Tibial nerve (tissue), 4 donors: ENCODE measurements around the gene KCNQ4.

Source experiments
- CTCF ChIP-seq, 5 experiments: fragments of 200-600 bp in 3 of 5; fragments of 450-650 bp in 2 of 5; sonication (generic) in 3 of 5; IDR thresholded peaks; one replicate each; pipeline ENCODE4 v1.5.1; 2016 to 2019; ENCODE audit warnings: antibody characterized with exemption in 5 of 5, mild to moderate bottlenecking in 3 of 5, moderate library complexity in 2 of 5
- EP300 ChIP-seq, 2 donors: sonication (generic); formaldehyde crosslinking; IDR thresholded peaks; one replicate each; pipeline ENCODE4 v1.6.1; 2017; ENCODE audit warnings: antibody characterized with exemption in 2 of 2, mild to moderate bottlenecking in 1 of 2
- POLR2A ChIP-seq, 2 donors: fragments of 450-650 bp; IDR thresholded peaks; one replicate each; pipeline ENCODE4 v1.6.1; 2017; ENCODE audit warnings: antibody characterized with exemption in 2 of 2, mild to moderate bottlenecking in 2 of 2, moderate library complexity in 2 of 2

GRCh38 chr1:40736085-40736531, 47.5 kb upstream of the KCNQ4 start:
- TF ChIP-seq CTCF (IDR thresholded peaks at IDR 0.05) (no peak), POLR2A (IDR thresholded peaks at IDR 0.05) (no peak), EP300 (IDR thresholded peaks at IDR 0.05) (no peak)
